Activated CD4-positive, alpha-beta T cell treated with anti-CD3 and anti-CD28 coated beads, Interleukin-2, amount 50 U/mL, for 4 hours (primary cell): ENCODE data around the gene VEGFC.

ENCODE experiments used
- DNase-seq, 2 experiments: peaks; one replicate each; pipeline ENCODE4 v3.0.0-alpha.2; 2020

Gene VEGFC

DNA sequence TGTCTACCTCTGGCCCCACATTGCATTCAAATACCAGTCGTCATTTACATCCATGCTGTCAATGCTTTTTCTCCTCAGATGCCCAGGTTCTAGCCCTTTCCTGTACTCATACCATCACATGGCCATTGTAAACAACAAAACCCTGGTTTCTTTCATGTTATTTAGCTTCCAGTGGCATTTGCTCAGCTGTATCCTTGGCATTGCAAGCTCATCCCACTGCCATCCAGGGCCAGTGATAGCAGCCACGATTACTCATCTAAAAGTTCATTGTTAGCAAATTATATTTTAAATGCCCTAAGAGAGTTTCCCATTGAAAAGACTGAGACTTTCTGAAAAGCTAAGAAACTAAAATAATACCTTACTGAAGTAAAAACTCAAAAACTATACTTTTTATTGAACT is 34.0 kb downstream of the VEGFC start:
- DNase-seq = no peak

DNA sequence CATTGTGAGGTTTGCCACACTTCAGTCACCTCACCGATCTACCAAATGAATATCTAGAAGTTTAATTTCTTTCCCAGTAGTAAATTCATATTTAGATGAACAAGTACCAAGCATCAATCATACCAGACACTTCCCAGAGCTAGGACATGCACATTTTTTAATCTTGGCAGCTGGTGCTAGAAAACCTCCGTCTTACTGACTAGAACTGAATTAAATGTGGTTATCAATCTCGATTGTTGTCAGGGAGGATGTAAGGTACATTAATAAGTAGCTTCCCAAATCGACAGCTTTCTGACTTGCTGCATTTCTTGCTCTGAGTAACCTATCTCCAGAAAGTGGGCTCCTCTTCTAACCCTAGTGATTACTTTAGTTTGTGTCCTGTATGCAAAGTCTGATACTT is 34.4 kb downstream of the VEGFC start:
- DNase-seq = no peak

DNA sequence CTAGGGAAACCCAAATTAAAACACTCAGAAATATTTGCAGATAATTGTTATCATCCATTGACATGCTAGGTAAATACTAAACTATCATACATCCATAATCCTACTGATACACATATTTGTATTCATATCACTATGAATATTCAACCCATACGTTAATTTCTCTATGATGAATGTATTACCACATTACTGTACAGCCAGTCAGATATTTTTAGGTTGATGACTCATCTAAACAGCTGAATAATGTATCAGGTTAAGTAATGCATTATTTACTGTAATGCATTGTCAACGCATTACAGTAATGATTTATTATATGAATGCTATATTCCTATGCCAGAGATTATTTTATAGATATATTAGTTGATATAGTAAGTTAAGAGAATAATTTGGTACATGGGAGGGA is 37.1 kb downstream of the VEGFC start:
- DNase-seq = no peak

DNA sequence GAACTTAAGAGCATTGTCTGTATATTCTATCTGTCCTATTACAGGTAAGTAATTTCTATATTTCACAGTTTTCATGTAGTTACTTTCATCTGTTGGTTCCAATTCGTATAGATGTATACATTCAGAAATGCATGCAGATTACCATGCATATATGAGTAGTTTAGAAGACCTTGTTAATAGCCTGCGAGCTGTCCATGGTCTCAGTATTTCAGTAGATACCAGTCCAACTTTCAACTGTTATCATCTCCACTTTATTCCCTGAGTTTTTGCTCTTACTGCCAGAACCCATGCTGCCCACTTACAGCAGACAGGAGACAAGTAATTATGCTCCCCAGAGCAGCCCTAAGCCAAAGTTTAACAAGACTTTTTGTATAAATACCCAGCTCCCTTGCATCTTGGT is 37.7 kb downstream of the VEGFC start:
- DNase-seq = no peak

DNA sequence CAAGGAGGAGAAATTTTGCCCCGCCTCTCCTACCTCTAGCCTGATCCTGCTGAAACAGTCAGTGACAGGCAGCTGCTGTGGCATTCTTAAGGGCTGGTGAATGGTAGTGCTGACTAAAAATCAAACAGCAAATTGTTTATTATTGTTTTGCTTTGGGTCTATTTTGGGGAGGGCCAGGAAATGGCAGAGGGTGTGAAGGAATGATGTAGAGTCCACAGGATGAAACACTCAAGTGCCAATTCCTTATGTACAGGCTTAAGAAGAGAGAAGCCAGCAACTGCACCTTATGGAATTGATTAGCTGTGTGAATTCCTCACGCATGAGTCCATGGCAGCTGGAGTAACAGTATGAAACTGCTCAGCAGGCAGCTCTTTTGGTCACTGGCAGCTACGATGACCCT is 39.7 kb downstream of the VEGFC start:
- no peak for DNase-seq

DNA sequence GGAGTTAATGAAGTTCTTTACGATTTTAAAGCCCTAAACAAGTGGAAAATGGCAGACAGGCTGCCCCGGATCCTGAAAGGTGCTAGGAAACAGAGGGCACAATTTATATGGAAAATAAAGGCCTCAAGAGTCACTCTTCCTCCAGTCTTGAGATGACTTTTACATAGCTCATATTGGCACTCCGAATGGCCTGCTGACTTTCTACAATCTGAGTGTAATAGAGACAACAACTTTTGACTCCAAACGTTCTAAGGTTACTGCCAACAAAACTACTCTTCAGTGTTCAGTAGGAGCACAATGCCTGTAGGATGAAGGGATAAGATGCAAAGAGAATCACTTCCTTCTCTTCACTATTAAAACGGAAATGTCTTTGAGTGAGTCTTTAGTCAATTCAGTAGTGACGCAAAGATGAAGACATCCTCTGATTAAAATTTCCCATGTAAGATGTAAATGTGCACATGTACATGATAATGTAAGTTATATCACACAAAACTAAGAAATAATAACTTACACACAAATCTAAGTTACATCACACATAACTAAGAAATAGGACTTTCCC is 40.5 kb downstream of the VEGFC start:
- no peak for DNase-seq

DNA sequence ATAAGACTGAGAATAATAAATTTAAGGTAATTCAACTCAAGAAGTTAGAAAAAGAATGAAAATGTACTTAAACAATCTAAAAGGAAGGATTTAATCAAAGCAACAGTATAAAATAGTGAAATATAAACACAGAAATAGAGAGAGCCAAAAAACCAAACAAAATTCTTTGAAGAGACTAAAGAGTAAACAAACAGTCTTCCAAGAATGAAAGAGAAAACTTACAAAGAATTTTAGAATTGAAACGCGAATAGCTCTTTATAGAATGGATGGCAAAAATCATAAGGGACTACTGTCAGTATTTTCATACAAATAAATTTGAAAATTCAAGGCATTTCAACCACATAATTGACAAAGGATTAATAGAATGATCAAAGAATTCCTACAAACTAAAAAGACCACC is 41.7 kb downstream of the VEGFC start:
- DNase-seq = no peak

DNA sequence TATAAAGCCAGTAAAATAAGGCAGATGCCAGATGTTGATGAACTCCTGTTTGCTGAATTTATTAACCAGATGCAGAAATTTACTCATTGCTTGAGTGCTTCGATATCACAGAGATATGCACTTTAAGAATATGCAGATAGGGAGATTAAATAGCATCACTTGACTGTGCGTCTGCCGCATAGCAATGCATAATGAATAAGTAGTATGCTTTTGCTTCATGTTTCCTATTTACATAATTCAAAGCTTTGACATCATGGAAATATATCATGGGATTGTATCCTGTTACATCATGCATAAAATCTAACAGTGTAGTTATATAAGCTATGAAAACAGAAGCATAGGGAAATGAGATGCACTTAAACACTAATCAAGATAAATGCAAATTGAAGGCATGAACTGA is 45.9 kb downstream of the VEGFC start:
- DNase-seq = no peak

DNA sequence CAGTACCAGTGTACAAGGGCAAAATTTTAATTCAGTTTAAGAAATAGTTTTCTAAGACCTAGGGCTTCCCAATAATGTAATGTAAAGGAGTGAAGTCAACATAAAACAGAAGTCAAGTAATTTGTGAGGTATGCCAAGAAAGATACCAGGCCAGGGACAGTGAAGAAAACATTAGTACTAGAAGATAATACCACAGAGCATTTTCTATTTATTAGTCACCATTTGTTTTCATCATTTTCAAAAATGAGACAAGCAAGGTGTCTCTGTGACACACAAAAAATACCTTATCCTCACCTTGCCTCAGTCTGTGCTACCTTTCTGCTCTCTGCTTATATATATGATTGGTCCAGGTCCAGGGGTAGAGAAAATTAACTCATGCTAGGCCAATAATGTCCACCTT is 46.8 kb downstream of the VEGFC start:
- no peak for DNase-seq

DNA sequence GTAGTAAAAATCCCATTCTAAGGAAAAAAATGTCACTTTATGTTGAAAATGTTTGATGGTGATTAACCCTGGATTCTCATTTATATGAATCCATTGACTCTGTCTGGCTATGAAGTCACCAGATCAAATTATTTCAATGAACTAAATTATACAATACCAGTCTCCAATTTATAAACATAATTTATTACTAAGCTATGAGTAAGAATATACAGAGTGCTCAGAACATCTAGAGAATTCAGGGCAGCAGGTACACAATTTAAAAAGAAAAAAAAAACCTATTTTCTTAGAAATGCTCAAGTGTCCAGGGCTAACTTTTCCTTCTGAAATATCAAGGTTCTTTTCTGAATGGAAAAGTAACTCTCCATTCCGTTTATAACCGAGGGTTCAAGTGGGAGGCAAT is 48.6 kb downstream of the VEGFC start:
- no peak for DNase-seq

DNA sequence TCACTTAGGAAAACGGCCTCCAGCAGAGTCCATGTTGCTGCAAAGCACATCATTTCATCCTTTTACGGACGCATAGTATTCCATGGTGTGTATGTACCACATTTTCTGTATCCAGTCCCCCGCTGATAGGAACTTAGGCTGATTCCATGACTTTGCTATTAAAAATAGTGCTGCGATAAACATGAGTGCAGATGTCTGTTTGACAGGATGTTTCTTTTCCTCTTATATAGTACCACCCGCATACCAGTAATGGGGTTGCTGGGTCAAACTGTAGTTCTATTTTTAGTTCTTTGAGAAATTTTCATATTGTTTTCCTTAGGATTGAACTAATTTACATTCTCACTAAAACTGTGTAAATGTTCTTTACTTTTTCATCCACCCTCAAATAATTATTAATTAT is 50.5 kb downstream of the VEGFC start:
- DNase-seq = no peak

DNA sequence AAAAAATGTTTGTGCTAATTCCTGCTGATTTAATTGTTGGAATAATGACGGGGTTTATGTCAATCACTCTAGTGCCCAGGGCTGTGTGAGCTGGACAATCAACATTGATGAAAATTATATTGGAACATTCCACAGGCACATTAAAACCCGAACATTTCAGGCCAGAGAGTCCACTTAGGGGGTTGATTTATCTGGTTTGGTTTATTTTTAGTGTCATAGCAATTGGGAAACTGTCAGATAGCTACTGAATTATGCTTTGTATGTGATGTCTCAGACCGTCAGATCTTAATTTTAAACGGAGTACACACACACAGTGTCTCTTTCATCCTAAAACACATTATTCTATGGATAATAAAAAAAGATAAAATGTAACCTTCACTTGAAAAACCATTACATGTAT is 51.5 kb downstream of the VEGFC start:
- DNase-seq = no peak

DNA sequence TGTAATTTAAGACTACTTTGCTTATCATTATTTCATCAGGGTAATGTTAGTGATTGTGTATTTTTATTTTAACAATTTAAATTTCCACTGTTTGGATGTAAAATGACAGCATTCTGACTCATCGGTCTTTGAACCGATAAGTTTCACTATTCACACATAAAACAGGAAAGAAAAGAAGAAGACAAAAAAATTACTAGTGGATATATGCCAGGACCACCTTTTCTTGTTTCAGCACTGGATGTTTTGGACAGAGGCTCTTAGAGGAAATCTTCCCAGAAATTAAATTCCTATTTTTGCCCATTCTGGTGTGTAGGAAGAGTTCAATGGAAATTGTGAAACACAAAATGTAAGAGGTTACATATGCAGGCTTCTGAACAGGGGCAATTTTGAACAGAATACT is 57.4 kb downstream of the VEGFC start:
- DNase-seq = no peak

DNA sequence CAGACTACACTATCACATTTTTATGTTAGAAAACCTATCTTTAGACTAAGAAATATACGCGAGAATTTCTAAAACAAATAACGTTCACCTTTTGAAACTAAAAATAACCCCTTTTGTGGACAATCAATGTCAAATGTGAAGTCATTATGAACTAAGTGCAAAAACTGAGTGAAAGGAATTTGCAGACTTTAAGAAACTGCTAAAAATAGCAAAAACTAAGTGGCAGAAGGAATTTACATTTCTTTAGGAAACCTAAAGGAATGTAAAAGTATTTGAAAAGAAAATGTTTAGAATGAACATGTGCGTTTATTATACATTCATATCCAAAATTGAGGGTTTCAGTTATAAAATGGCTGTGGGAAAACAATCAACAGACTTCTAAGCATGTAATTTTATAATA is 58.3 kb downstream of the VEGFC start:
- no peak for DNase-seq

DNA sequence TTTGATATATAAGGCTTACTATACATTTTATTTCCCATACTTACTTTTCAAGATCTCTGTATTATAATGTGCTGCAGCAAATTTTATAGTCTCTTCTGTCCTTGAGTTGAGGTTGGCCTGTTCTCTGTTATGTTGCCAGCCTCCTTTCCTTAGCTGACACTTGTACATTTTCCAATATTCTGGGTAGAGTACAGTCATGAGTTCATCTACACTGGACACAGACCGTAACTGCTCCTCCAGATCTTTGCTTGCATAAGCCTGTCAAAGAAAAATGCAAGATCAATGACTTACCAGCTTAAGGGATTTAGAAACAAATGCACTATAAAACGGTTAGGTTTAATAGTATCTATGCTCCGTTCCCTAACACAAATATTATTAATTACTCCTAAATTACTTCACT is 63.2 kb downstream of the VEGFC start:
- DNase-seq = no peak

DNA sequence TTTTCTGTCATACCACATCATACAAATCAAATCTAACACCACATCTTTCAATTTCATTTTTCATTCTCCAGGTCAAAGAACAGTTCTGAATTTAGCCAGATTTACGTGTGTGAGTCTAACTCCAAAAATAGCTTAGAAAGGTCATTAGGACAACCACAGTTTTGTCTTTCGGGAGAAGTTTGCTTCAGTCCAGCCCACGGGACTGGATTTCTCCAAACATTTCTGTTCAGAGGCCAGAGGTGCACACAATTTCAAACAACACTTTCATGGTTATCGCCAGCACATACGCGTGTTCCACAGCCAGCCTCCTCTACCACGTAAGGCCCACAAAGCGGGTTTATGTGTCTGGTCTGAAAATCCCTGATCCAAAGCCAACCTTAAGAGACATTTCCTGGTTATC is 65.9 kb downstream of the VEGFC start:
- no peak for DNase-seq

DNA sequence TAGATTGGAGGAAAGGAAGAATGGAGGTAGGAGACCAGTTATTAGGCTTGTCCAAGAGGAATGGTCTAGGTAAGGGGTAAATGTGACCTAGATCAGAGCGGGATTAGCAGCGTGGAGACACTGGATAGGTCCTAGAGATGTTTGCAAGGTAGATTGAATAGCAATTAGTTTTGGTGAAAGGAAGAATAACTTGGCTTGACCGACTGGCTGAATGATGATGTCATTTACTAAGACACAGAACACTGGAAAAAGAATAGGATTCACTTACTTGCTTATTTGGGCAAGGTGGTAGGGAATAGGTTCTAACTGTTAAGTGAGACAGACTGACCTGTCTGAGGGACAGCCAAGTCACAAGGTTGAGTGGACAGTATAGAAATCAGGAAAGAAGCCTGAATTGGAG is 71.3 kb downstream of the VEGFC start:
- no peak for DNase-seq

DNA sequence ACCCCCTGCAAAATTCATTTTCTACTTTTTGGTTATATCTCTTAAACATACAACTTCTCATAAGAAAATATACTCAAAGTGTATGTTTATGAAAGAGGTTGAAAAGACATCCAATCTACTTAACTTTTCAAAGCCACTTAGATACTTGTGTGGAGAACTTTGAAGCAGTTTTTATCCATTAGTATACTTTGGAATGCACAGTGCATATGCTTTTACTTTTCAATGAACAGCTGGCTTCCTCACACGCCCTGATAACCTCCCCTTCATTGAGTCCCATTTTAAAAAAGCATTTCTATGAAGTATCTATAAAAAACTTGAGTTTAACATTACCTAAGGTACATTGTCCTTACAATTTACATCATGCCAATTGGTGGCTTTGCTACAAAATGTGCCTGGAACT is 73.8 kb downstream of the VEGFC start:
- DNase-seq = no peak

DNA sequence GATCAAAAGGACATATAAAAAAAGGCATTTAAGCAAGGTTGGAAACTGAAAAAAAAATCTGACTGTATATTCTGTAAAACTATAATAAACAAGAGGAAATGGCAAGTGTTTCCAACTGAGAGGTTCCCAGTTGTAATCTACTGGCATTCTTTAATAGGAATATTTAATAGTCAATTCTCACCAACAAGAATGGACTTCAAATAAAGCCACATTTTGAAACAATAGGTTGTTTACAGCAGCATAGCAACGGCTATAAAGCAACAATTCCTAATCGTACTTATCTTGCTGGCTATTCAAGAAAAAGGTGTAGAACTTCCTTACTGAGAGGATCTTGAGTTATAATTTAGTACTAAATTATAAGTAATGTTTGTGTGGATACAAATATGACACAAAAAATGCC is 75.5 kb downstream of the VEGFC start:
- DNase-seq = no peak

DNA sequence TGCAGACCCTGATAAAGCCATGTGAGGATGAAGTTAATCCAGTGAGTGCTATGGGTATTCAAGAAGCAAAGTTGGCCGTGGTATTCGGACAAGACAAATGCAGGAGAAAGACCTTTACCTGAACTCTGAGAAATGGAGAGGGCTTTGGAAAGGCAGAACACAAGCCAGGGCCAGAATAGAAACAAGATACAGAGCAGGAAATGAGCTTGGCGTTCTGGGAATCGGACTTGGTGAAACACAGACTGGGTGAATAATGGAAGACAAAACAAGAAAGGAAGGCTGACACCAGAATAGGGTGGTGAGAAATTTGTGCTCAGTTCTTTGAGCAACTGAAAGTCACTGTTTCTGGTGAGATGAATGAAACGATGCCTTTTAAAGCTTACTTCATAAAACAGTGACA is 83.3 kb downstream of the VEGFC start:
- DNase-seq = no peak

DNA sequence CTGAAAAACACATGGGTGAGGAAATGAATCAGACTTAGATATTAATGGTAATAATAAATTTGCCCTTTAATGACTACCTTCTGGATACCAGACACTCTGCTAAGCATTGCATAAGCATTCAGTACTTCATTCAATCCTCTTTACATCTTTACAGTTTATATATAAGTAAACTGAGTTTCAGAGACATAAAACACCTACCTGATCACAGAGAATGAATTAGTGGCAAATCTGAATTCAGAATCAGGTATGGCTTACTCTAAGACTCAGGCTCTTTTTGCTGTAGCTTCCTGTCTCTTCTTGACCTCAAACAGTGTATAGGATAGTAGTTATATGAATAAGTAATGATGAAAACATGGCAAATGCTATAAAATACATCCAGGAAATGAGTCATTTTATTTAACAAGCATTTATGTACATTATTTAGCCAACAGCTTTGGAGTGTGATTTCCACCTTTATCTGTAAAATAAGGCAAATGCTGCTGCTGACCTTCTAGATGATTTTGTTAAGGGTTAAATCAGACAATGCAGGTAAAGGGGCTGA is 83.9 kb downstream of the VEGFC start:
- DNase-seq = no peak

DNA sequence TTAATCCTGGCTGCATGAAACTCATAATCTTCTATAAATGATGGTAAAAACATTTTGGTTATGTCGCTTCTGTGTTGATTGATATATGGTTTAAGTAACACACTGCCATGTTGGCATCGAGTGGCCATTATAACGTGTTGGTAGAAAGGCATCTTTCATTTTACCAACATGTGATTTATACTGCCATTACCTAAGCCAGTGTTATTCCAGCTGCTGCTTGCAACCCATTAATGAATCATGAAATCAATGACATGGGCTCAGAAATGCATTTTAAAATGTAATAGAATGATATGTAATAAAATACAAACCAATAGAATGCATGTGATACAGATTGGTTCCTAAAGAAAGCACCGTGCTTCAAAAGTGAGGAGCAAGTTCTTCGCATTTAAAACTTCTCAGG is 102.0 kb downstream of the VEGFC start:
- DNase-seq = no peak

DNA sequence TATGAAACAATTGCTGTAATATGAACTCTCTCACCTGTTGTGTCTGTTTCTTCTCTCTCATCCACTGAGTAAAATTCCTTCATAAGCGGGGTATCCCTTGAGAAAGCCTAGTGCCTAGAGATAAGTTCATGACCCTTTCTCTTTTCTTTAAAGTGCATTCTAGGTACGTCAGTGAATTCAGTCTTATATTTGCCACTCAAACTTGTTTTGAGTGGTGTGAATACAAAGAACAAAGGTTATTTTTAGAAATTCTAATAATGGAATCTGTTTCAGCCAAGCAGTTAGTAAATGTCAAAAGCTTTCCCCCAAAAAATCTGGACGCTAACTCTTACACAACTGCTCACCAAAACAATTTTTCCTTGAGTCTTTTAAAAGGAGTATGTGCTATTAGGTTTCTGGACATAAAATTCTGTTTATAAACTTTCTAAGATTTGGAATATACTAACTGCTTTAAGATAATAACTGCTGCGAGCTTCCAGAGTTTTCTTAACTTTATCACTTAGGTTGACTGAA is 112.0 kb downstream of the VEGFC start:
- no peak for DNase-seq

DNA sequence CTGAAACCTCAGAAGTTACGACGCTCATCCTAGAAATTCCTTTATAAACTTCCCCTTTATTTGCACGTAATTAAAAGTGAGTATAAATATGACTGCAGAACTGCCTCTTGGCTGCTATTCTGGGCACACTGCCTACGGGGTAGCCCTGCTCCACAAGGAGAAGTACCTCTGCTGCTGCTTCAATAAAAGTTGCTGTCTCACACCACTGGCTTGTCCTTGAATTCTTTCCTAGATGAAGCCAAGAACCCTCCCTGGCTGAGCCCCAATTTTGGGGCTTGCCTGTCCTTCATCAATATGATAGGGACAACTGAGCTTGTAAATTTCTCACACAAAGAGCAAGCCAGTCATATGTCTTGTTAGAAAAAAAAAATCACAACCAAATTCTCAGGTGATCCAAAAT is 115.8 kb downstream of the VEGFC start:
- DNase-seq = no peak

DNA sequence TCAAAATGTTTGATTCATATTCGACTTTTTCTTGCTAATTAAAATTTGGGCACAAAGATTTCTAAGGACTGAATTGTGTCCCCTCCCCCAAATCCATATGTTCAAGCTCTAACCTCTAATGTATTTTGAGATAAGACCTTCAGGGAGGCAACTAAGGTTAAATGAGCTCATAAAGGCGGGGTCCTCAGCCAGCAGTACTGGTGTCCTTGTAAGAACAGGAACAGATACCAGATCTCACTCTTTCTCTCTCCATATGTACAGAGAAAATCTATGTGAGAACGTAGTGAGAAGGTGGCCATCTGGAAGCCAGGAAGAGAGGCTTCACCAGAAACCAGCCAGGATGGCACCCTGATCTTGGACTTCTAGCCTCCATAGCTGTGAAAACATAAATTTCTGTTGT is 116.9 kb downstream of the VEGFC start:
- no peak for DNase-seq

DNA sequence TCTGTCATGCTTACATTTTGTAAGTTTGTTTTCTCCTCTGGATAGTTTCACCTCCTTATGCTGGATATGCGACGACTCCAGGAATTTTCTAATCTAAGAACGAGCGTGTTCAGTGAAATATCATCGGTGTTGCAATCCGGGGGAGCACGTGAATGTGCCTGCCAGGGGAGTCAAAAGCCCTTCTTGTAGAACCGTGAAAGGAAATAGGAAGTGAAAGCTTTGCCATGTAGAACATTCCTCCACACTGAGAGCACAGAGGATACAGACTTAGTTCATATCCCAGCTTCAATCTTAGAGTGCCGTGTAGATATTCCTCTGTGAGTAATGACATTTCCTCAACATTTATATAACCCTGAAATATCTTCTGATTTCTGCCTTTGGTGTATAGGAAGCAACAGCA is 121.2 kb downstream of the VEGFC start:
- DNase-seq = no peak
